Measurements from ENCODE around the gene TMEM181. TPM values are rescaled to one million over a fixed set of nuclear protein-coding genes. Genes with fewer than 3 reads are reported as not detected.
A peak's percentile ranks its signal among the peaks of the same experiment; 100 is the strongest.

Gene TMEM181
- total and polyA plus RNA-seq, 2 experiments from 2014 or later: 11.9 to 25.2 TPM

- peaks cover 3% of the 10 kb centered on the region; the same call in 1 of the 2 replicates for H3K4me1 ChIP-seq (ENCODE audit: insufficient read depth)
- TF ChIP-seq STAT1 (IDR thresholded peaks at IDR 0.05; ENCODE audit: unreplicated experiment) (no peak), EZH2 (IDR thresholded peaks at IDR 0.05; ENCODE audit: low read depth, unreplicated experiment) (no peak)
- TF ChIP-seq, protein P1, sequence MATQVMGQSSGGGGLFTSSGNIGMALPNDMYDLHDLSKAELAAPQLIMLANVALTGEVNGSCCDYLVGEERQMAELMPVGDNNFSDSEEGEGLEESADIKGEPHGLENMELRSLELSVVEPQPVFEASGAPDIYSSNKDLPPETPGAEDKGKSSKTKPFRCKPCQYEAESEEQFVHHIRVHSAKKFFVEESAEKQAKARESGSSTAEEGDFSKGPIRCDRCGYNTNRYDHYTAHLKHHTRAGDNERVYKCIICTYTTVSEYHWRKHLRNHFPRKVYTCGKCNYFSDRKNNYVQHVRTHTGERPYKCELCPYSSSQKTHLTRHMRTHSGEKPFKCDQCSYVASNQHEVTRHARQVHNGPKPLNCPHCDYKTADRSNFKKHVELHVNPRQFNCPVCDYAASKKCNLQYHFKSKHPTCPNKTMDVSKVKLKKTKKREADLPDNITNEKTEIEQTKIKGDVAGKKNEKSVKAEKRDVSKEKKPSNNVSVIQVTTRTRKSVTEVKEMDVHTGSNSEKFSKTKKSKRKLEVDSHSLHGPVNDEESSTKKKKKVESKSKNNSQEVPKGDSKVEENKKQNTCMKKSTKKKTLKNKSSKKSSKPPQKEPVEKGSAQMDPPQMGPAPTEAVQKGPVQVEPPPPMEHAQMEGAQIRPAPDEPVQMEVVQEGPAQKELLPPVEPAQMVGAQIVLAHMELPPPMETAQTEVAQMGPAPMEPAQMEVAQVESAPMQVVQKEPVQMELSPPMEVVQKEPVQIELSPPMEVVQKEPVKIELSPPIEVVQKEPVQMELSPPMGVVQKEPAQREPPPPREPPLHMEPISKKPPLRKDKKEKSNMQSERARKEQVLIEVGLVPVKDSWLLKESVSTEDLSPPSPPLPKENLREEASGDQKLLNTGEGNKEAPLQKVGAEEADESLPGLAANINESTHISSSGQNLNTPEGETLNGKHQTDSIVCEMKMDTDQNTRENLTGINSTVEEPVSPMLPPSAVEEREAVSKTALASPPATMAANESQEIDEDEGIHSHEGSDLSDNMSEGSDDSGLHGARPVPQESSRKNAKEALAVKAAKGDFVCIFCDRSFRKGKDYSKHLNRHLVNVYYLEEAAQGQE (IDR thresholded peaks at IDR 0.05; ENCODE audit: unreplicated experiment): no peak
- H3K27me3 Mint-ChIP-seq (ENCODE audit: insufficient read depth, low read depth, poor library complexity): peaks cover 7% of the 10 kb centered on the region
- peaks cover 28% of the 10 kb centered on the region for H4K20me1 ChIP-seq (replicated peaks; ENCODE audit: insufficient read depth)
- DNase-seq (ENCODE audit: low spot score): no peak
- no peak overlapping the region for H3K4me3 ChIP-seq
- H3K4me2 ChIP-seq: no peak overlapping the region
- H3K9me3 Mint-ChIP-seq: no peaks in the 10 kb centered on the region
- no peak overlapping the region for H3K27ac ChIP-seq (ENCODE audit: low read depth)
- H3F3A ChIP-seq (replicated peaks; ENCODE audit: low read depth): 0 out of 2 replicates have a peak, but pooled peaks cover 3% of the 10 kb centered on the region
- ATAC-seq: no peak
- peaks cover 93% of the 10 kb centered on the region for H3K79me2 ChIP-seq (replicated peaks; ENCODE audit: insufficient read depth)
- H2AFZ ChIP-seq: no peak overlapping the region
- H3K27ac Mint-ChIP-seq: 0 out of 2 replicates have a peak overlapping the region, but pooled peaks have one; percentile 12
- H3K9me2 ChIP-seq (ENCODE audit: insufficient read depth): no peaks in the 10 kb centered on the region
- H3K36me3 Mint-ChIP-seq (ENCODE audit: low read depth): peaks cover 12% of the 10 kb centered on the region
- no peak overlapping the region; the same call in 2 of the 3 replicates for H3K4me3 Mint-ChIP-seq
- peaks cover 38% of the 10 kb centered on the region for H3K4me1 Mint-ChIP-seq
- no peaks in the 10 kb centered on the region for H3K36me3 ChIP-seq (ENCODE audit: insufficient read depth)
- H3K27me3 ChIP-seq (ENCODE audit: insufficient read depth): no peaks in the 10 kb centered on the region
Measured at GRCh38 chr6:158568549-158568948, 8.7 kb downstream of the TMEM181 start.

DNA sequence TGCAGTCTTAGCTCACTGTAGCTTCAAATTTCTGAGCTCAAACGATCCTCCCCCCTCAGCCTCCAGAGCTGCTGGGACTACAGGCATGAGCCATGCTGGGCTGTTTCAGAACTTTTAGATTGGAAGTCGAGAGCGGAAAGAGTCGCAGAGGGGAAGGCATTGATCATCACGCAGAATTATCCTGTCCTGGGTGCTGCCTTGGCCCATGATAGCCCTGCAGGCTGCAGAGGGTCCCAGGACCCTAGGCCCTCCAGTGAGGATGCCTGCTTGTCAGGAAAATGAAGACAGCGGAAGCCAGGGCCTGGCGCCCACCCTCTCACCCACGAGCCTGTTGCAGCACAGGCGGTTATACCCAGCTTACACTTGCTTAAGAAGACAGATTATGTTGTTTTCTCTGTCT lies 9.1 kb downstream of the TMEM181 start:
- no peak for ATAC-seq
- Mint-ChIP-seq H3K36me3 (ENCODE audit: low read depth) (peaks cover 12% of the 10 kb centered on the region), H3K27me3 (ENCODE audit: insufficient read depth, low read depth, poor library complexity) (peaks cover 7% of the 10 kb centered on the region), H3K9me3 (no peaks in the 10 kb centered on the region), H3K4me1 (peaks cover 40% of the 10 kb centered on the region), H3K27ac (0 out of 2 replicates have a peak overlapping the region, but pooled peaks have one; percentile 12), H3K4me3 (no peak overlapping the region; the same call in 2 of the 3 replicates)
- no peak for DNase-seq (ENCODE audit: low spot score)
- H3K79me2 ChIP-seq (replicated peaks; ENCODE audit: insufficient read depth): peaks cover 90% of the 10 kb centered on the region
- no peaks in the 10 kb centered on the region for H3K27me3 ChIP-seq (ENCODE audit: insufficient read depth)
- H3K4me2 ChIP-seq: no peak overlapping the region
- 0 out of 2 replicates have a peak, but pooled peaks cover 3% of the 10 kb centered on the region for H3F3A ChIP-seq (replicated peaks; ENCODE audit: low read depth)
- peaks cover 27% of the 10 kb centered on the region for H4K20me1 ChIP-seq (replicated peaks; ENCODE audit: insufficient read depth)
- no peak overlapping the region for H2AFZ ChIP-seq
- no peak overlapping the region for H3K4me3 ChIP-seq
- no peak overlapping the region for H3K27ac ChIP-seq (ENCODE audit: low read depth)
- H3K36me3 ChIP-seq (ENCODE audit: insufficient read depth): no peaks in the 10 kb centered on the region
- H3K4me1 ChIP-seq (ENCODE audit: insufficient read depth): peaks cover 3% of the 10 kb centered on the region; the same call in 1 of the 2 replicates
- H3K9me2 ChIP-seq (ENCODE audit: insufficient read depth): no peaks in the 10 kb centered on the region
- TF ChIP-seq JUNB (IDR thresholded peaks at IDR 0.05; ENCODE audit: unreplicated experiment) (no peak), STAT1 (IDR thresholded peaks at IDR 0.05; ENCODE audit: unreplicated experiment) (no peak), CREB1 (CRISPR knock-in tag; IDR thresholded peaks at IDR 0.05; ENCODE audit: low read depth) (no peak), NANOG (IDR thresholded peaks at IDR 0.05; ENCODE audit: borderline replicate concordance) (no peak), CTCF (conservative IDR thresholded peaks at IDR 0.05; ENCODE audit: low read depth in 2 of 2) (no peak), ETS1 (IDR thresholded peaks at IDR 0.05) (no peak), ZNF462 (CRISPR knock-in tag; IDR thresholded peaks at IDR 0.05) (no peak)

All from GM23338 (cell line).